Measurements from ENCODE around the gene CHEK1.

The CHEK1 gene

DNA sequence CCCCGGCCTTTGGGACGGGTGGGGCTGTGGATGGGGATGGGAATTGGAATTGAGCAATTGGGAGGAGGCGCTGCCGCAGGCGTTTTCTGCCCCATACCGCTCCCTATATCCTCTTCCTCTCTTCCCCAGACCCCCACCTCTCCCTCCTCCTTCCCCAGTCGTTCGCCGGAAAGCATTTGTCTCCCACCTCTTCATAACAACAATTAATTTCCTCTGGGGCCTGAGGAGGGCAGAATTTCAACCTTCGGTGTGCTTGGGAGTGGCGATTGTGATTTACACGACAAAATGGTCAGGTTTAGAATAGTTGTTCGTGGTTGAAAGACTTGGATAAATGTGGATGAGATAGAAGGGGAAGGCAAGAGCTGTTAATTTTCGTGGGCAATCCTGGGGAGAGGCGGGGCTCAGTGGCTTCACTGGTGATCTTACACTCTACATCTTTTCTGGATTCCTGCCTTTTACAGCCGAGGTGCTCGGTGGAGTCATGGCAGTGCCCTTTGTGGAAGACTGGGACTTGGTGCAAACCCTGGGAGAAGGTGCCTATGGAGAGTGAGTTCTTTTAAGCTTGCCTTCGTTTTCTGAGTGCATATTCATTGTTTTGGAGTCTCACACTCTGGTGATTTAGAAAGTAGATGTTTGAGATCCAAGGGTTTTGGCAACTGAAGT lies 1.5 kb downstream of the CHEK1 start:
- DNase-seq (ENCODE audit: low read depth), result peak; percentile 83

GRCh38 chr11:125627236-125627910 lies 2.4 kb downstream of the CHEK1 start:
- DNase-seq (ENCODE audit: low read depth), result no peak

GRCh38 chr11:125637840-125638239 lies 12.9 kb downstream of the CHEK1 start:
- no peak for DNase-seq (ENCODE audit: low read depth)

GRCh38 chr11:125638315-125638714 lies 13.4 kb downstream of the CHEK1 start:
- no peak for DNase-seq (ENCODE audit: low read depth)

GRCh38 chr11:125645871-125646270 lies 20.9 kb downstream of the CHEK1 start:
- no peak for DNase-seq (ENCODE audit: low read depth)

DNA sequence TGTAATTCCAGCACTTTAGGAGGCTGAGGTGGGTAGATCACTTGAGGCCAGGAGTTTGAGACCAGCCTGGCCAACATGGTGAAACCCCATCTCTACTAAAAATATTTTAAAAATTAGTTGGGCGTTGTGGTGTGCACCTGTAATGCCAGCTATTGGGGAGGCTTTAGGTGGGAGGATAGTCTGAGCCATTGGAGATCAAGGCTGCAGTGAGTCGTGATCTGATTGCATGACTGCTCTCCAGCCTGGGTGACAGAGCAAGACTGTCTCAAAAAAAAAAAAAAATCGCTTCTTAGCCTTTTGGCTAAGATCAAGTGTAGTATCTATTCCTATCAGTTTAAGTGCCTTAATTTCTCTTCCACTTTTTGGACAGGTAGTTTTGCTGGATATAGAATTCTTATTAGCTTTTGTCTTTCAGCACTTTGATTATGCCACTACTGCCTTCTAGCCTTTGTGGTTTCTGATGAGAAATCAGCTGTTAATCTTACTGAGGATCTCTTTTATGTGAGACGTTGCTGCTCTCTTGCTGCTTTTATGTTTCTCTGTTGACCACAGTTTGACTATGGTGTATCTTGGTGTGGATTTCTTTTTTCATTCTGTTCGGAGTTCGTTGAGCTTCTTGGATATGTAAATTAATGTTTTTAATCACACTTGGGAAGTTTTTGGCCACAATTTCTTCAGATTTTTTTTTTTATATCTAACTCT lies 24.7 kb downstream of the CHEK1 start:
- DNase-seq (ENCODE audit: low read depth), result no peak

DNA sequence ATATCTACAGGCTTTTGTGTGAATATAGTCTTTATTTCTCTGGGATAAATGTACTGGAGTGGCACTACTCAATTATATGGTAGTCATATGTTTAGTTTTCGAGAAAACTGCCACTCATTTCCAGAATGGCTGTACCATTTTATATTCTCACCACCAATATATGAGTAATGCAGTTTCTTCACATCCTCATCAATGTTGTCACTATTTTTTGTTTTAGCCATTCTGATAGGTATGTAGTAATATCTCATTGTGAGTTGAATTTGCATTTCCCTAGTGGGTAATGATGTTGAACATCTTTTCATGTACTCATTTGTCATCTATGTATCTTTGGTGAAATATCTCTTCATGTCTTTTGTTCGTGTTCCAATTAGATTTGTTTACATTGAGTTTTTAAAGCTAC lies 37.7 kb downstream of the CHEK1 start:
- no peak for DNase-seq (ENCODE audit: low read depth)

DNA sequence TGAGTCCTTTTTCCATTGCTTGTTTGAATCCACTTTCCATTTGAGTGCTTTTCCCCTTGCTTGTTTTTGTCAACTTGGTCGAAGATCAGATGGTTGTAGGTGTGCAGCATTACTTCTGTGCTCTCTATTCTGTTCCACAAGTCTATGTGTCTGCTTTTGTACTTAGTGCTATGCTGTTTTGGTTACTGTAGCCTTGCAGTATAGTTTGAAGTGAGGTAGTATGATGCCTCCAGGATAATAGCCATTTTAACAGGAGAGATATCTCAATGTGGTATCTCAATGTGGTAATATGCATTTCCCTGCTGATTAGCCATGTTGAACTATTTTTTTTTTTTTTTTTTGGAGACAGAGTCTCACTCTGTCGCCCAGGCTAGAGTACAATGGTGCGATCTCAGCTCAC lies 38.9 kb downstream of the CHEK1 start:
- DNase-seq (ENCODE audit: low read depth), result no peak

- no peak for DNase-seq (ENCODE audit: low read depth)
These were observed 42.2 kb downstream of the CHEK1 start for GRCh38 chr11:125667151-125667550.

DNA sequence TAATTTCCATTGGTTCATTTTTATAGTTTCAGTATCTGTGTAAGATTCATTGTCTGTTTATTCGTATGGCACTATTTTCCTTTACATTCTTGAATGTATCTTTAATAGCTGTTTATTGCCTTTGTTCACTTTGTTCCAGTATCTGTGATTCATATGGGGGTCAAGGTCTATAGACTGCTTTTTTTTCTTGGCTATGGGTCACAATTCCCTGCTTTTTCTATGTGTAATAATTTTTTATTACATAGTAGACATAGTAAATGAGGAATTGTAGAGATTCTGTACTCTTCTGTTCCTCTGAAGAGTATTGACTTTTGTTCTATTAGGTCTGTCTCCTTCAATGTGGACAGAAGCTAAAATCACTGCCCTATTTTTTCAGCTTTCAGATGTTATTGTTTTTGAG lies 45.2 kb downstream of the CHEK1 start:
- DNase-seq (ENCODE audit: low read depth), result no peak

- DNase-seq (ENCODE audit: low read depth), result no peak
These were observed 46.6 kb downstream of the CHEK1 start for GRCh38 chr11:125671561-125671960.

DNA sequence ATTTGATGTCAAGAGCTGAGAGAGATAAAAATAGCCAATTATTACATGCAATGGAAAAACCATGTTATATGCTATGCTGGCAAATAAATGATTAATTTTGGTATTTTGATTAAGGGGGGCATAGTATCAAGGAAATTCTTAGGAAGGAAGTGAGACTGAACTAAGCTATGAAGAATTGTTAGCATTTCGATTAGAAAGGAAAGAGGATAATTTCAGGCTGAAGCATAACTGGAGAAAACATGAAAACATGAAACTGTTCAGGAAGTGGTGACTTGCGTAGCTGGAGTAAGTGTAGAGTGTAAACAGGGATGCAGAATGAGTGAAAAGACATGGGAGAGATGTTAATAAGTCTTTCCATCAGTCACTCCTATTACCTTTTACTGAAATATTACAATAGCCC lies 49.2 kb downstream of the CHEK1 start:
- no peak for DNase-seq (ENCODE audit: low read depth)

GRCh38 chr11:125675196-125675595 lies 50.2 kb downstream of the CHEK1 start:
- DNase-seq (ENCODE audit: low read depth), result no peak

- DNase-seq (ENCODE audit: low read depth), result no peak
These were observed 54.4 kb downstream of the CHEK1 start for GRCh38 chr11:125679397-125679796.

GRCh38 chr11:125679837-125680236 lies 54.9 kb downstream of the CHEK1 start:
- no peak for DNase-seq (ENCODE audit: low read depth)

GRCh38 chr11:125680747-125681146 lies 55.8 kb downstream of the CHEK1 start, which contains the start of gene ACRV1:
Gene ACRV1, minus strand, starts transcription at chr11:125680847. Its CDS starts 67 bp downstream, at chr11:125680780.
- DNase-seq (ENCODE audit: low read depth), result no peak

GRCh38 chr11:125685228-125685627 lies 60.3 kb downstream of the CHEK1 start:
- DNase-seq (ENCODE audit: low read depth), result no peak

GRCh38 chr11:125688066-125688465 lies 63.1 kb downstream of the CHEK1 start:
- no peak for DNase-seq (ENCODE audit: low read depth)

- no peak for DNase-seq (ENCODE audit: low read depth)
These were observed 63.7 kb downstream of the CHEK1 start for GRCh38 chr11:125688632-125689031.

- DNase-seq (ENCODE audit: low read depth), result no peak
These were observed 64.4 kb downstream of the CHEK1 start for GRCh38 chr11:125689274-125689859.

DNA sequence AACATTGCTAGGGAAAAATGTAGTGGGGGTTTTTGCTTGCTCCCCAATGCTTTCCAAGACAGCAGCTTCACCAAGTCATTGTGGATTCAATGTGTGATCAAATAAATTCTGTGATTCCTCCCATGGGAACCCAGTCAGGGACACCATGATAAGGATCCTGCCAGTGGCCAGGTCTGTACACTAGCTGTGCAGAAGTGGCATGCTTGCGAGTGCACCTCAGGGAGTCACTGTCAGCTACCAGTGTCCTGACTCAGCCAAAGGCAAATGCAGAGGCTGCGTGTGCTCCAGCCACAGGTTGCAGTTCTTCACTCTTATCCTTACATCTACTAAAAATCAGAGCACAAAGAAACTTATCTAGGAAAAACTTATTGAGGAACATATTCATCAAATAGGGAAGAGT lies 65.0 kb downstream of the CHEK1 start:
- DNase-seq (ENCODE audit: low read depth), result no peak

DNA sequence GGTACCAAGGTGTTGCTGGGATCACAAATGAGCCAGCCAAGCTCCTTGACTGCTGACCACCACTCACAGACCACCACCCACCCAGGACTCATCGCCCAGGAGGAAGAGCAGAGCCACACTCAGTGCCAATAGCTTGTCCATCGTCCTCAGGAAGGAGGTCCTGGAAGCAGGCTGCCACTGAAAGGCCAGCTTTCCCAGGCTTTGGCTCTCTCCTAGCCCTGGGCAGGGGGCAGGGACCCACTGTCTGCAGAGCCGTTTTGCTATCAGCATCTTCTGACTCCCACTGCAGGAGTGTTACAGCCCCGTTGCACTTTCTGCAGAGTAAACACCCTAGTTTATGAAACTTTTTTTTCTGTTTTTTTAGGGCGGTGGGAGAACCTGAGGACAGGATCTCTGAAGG lies 67.9 kb downstream of the CHEK1 start:
- DNase-seq (ENCODE audit: low read depth), result no peak

- no peak for DNase-seq (ENCODE audit: low read depth)
These were observed 70.0 kb downstream of the CHEK1 start for GRCh38 chr11:125694951-125695350.
